Keratinocyte (primary cell): ENCODE data around the gene ARHGAP32.
"Not testable (repeated sequence)": the region's sequence is repeated elsewhere in the genome, so short reads cannot be mapped to it uniquely, and the experiment has no call there.

Source experiments
- EZH2 ChIP-seq: IDR thresholded peaks from one replicate; pipeline ENCODE4 v1.6.1; 2012; ENCODE audit warnings: inconsistent platforms, mild to moderate bottlenecking, low read length, moderate library complexity
- TF ChIP-seq, protein P1 (sequence below), 3 experiments: IDR thresholded peaks in 1 of 3; conservative IDR thresholded peaks in 1 of 3; optimal IDR thresholded peaks in 1 of 3; 2 replicates in 2 of 3; 3 replicates in 1 of 3; pipeline versions ENCODE3 to v1.5.1; 2011; ENCODE audit warnings: low read length in 3 of 3, mild to moderate bottlenecking in 3 of 3, moderate library complexity in 2 of 3, control low read depth in 1 of 3, inconsistent platforms in 1 of 3; ENCODE audit not compliant: insufficient read depth in 2 of 3; ENCODE audit errors: extremely low read depth in 1 of 3

DNA sequence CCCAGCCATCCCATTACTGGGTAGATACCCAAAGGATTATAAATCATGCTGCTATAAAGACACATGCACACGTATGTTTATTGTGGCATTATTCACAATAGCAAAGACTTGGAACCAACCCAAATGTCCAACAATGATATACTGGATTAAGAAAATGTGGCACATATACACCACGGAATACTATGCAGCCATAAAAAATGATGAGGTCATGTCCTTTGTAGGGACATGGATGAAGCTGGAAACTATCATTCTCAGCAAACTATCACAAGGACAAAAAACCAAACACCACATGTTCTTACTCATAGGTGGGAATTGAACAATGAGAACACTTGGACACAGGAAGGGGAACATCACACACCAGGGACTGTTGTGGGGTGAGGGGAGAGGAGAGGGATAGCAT, 7.0 kb downstream of the ARHGAP32 start:
- TF ChIP-seq, protein P1, sequence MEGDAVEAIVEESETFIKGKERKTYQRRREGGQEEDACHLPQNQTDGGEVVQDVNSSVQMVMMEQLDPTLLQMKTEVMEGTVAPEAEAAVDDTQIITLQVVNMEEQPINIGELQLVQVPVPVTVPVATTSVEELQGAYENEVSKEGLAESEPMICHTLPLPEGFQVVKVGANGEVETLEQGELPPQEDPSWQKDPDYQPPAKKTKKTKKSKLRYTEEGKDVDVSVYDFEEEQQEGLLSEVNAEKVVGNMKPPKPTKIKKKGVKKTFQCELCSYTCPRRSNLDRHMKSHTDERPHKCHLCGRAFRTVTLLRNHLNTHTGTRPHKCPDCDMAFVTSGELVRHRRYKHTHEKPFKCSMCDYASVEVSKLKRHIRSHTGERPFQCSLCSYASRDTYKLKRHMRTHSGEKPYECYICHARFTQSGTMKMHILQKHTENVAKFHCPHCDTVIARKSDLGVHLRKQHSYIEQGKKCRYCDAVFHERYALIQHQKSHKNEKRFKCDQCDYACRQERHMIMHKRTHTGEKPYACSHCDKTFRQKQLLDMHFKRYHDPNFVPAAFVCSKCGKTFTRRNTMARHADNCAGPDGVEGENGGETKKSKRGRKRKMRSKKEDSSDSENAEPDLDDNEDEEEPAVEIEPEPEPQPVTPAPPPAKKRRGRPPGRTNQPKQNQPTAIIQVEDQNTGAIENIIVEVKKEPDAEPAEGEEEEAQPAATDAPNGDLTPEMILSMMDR (optimal IDR thresholded peaks at IDR 0.05 in 1 of 3, IDR thresholded peaks at IDR 0.05 in 1 of 3, conservative IDR thresholded peaks at IDR 0.05 in 1 of 3; ENCODE audit: extremely low read depth in 1 of 3, insufficient read depth in 2 of 3, low read length in 3 of 3) = not testable (repeated sequence)
- not testable (repeated sequence) for TF ChIP-seq EZH2
